Measurements from ENCODE around the gene PARVB.

PARVB gene

DNA sequence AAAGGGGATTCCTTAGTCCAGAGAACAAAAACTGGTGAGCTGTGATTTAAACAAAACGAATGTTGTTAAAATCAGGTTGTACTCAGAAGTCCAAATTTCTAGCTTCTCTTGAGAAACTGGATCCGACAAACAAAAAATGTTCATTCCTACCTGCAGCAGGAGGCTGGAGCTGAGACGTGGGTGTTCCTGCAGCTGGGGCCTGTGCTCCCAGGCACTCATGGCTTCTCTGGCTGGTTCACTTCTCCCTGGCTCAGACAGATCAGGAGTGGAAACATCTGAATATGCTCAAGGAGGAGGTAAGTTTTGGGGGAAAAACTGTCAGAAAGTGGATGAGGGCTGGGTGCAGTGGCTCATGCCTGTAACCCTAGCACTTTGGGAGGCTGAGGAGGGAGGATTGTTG, 24.7 kb upstream of the PARVB start:
- TF ChIP-seq ZNF561 (tag by site-specific recombination; IDR thresholded peaks at IDR 0.05; ENCODE audit: borderline replicate concordance) (no peak), HOXD13 (CRISPR knock-in tag; IDR thresholded peaks at IDR 0.05; ENCODE audit: borderline replicate concordance) (no peak), ZNF610 (tag by site-specific recombination; IDR thresholded peaks at IDR 0.05; ENCODE audit: borderline replicate concordance) (no peak), ZSCAN16 (tag by site-specific recombination; IDR thresholded peaks at IDR 0.05) (no peak), ZNF266 (tag by site-specific recombination; IDR thresholded peaks at IDR 0.05; ENCODE audit: low read depth) (no peak), ZNF510 (tag by site-specific recombination; IDR thresholded peaks at IDR 0.05; ENCODE audit: insufficient replicate concordance) (no peak)
- TF ChIP-seq, protein P1, sequence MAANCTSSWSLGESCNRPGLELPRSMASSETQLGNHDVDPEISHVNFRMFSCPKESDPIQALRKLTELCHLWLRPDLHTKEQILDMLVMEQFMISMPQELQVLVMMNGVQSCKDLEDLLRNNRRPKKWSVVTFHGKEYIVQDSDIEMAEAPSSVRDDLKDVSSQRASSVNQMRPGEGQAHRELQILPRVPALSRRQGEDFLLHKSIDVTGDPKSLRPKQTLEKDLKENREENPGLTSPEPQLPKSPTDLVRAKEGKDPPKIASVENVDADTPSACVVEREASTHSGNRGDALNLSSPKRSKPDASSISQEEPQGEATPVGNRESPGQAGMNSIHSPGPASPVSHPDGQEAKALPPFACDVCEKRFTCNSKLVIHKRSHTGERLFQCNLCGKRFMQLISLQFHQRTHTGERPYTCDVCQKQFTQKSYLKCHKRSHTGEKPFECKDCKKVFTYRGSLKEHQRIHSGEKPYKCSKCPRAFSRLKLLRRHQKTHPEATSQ (tag by site-specific recombination; IDR thresholded peaks at IDR 0.05): no peak
- TF ChIP-seq, protein P2, sequence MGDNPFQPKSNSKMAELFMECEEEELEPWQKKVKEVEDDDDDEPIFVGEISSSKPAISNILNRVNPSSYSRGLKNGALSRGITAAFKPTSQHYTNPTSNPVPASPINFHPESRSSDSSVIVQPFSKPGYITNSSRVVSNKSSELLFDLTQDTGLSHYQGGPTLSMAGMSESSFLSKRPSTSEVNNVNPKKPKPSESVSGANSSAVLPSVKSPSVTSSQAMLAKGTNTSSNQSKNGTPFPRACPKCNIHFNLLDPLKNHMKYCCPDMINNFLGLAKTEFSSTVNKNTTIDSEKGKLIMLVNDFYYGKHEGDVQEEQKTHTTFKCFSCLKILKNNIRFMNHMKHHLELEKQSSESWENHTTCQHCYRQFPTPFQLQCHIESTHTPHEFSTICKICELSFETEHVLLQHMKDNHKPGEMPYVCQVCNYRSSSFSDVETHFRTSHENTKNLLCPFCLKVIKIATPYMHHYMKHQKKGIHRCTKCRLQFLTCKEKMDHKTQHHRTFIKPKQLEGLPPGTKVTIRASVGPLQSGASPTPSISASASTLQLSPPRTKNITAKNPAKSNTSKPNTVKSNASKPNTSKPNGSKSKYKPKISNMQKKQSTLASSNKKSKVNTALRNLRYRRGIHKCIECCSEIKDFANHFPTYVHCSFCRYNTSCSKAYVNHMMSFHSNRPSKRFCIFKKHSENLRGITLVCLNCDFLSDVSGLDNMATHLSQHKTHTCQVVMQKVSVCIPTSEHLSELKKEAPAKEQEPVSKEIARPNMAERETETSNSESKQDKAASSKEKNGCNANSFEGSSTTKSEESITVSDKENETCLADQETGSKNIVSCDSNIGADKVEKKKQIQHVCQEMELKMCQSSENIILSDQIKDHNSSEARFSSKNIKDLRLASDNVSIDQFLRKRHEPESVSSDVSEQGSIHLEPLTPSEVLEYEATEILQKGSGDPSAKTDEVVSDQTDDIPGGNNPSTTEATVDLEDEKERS (tag by site-specific recombination; IDR thresholded peaks at IDR 0.05): no peak
- Histone ChIP-seq H3K9me3 (ENCODE audit: control insufficient read depth, insufficient read depth, low read depth, low read length) (no peaks in the 10 kb centered on the region), H3K36me3 (ENCODE audit: control insufficient read depth in 2 of 2, insufficient read depth in 1 of 2, low read length in 2 of 2) (peaks cover 6 to 56% of the 10 kb centered on the region in 2 experiments; a peak in 2 of 3 replicates), H3K4me3 (ENCODE audit: low read depth, low read length) (no peak overlapping the region), H3K27ac (ENCODE audit: extremely low read depth, low read depth, low read length) (no peak overlapping the region), H3K4me1 (ENCODE audit: control insufficient read depth, insufficient read depth, low read length) (no peaks in the 10 kb centered on the region)
- POLR2A ChIA-PET: no interaction called here
- CTCF ChIA-PET: interaction anchor here (0.7 to 1.9 kb wide), 3 partner anchors 22 to 678 kb away, joined by 3 to 9 read pairs (median 5); no protein-coding TSS in a partner anchor

DNA sequence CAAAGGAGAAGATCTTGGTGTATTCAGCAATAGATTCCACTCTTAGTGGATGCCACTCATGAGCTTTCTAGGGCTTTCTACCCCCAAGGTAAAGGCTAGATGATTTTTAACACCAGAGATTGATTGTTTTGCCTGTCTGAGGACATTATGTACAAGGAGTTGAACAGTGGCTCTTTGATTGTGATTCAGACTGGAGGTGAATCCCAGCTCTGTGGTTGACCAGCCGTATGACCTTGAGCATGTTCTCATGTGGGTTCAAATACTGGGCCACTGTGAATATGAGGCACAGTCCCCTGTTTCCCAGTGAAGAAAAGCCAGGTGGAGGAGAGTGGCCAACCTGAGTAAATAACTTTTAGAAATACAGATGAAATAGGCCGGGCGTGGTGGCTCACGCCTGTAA, 24.0 kb upstream of the PARVB start:
- CTCF ChIA-PET: interaction anchor here (0.5 kb wide), 1 partner anchor 15 kb away, joined by 5 read pairs; no protein-coding TSS in a partner anchor
- H3K36me3 ChIP-seq (ENCODE audit: control insufficient read depth in 2 of 2, insufficient read depth in 1 of 2, low read length in 2 of 2): peaks cover 3 to 48% of the 10 kb centered on the region in 2 experiments; a peak in 2 of 3 replicates
- POLR2A ChIA-PET: no interaction called here
- no peak overlapping the region for H3K4me3 ChIP-seq (ENCODE audit: low read depth, low read length)
- H3K4me1 ChIP-seq (ENCODE audit: control insufficient read depth, insufficient read depth, low read length): no peaks in the 10 kb centered on the region
- H3K9me3 ChIP-seq (ENCODE audit: control insufficient read depth, insufficient read depth, low read depth, low read length): no peaks in the 10 kb centered on the region
- TF ChIP-seq ZNF433 (tag by site-specific recombination; IDR thresholded peaks at IDR 0.05; ENCODE audit: low read depth) (no peak), ZFP69B (tag by site-specific recombination; IDR thresholded peaks at IDR 0.05) (no peak), ZNF2 (tag by site-specific recombination; IDR thresholded peaks at IDR 0.05) (no peak)
- TF ChIP-seq, protein P3, sequence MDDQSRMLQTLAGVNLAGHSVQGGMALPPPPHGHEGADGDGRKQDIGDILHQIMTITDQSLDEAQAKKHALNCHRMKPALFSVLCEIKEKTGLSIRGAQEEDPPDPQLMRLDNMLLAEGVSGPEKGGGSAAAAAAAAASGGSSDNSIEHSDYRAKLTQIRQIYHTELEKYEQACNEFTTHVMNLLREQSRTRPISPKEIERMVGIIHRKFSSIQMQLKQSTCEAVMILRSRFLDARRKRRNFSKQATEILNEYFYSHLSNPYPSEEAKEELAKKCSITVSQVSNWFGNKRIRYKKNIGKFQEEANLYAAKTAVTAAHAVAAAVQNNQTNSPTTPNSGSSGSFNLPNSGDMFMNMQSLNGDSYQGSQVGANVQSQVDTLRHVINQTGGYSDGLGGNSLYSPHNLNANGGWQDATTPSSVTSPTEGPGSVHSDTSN (CRISPR knock-in tag; IDR thresholded peaks at IDR 0.05): no peak
- TF ChIP-seq, protein P4, sequence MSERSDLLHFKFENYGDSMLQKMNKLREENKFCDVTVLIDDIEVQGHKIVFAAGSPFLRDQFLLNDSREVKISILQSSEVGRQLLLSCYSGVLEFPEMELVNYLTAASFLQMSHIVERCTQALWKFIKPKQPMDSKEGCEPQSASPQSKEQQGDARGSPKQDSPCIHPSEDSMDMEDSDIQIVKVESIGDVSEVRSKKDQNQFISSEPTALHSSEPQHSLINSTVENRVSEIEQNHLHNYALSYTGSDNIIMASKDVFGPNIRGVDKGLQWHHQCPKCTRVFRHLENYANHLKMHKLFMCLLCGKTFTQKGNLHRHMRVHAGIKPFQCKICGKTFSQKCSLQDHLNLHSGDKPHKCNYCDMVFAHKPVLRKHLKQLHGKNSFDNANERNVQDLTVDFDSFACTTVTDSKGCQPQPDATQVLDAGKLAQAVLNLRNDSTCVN (tag by site-specific recombination; optimal IDR thresholded peaks at IDR 0.05): no peak
- TF ChIP-seq, protein P5, sequence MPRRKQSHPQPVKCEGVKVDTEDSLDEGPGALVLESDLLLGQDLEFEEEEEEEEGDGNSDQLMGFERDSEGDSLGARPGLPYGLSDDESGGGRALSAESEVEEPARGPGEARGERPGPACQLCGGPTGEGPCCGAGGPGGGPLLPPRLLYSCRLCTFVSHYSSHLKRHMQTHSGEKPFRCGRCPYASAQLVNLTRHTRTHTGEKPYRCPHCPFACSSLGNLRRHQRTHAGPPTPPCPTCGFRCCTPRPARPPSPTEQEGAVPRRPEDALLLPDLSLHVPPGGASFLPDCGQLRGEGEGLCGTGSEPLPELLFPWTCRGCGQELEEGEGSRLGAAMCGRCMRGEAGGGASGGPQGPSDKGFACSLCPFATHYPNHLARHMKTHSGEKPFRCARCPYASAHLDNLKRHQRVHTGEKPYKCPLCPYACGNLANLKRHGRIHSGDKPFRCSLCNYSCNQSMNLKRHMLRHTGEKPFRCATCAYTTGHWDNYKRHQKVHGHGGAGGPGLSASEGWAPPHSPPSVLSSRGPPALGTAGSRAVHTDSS (tag by site-specific recombination; IDR thresholded peaks at IDR 0.05): no peak
- TF ChIP-seq, protein P6, sequence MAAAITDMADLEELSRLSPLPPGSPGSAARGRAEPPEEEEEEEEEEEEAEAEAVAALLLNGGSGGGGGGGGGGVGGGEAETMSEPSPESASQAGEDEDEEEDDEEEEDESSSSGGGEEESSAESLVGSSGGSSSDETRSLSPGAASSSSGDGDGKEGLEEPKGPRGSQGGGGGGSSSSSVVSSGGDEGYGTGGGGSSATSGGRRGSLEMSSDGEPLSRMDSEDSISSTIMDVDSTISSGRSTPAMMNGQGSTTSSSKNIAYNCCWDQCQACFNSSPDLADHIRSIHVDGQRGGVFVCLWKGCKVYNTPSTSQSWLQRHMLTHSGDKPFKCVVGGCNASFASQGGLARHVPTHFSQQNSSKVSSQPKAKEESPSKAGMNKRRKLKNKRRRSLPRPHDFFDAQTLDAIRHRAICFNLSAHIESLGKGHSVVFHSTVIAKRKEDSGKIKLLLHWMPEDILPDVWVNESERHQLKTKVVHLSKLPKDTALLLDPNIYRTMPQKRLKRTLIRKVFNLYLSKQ (tag by site-specific recombination; IDR thresholded peaks at IDR 0.05; ENCODE audit: borderline replicate concordance): no peak
- H3K27ac ChIP-seq (ENCODE audit: extremely low read depth, low read depth, low read length): no peak overlapping the region

Data from HEK293 (cell line).